Stimulated activated CD4-positive, alpha-beta T cell treated with anti-CD3 and anti-CD28 coated beads, Interleukin-1b, Interleukin-23, amount 100 ng/mL, for 48 hours (primary cell): Measurements from ENCODE around the gene CCL27.
"Not testable (repeated sequence)": the region's sequence is repeated elsewhere in the genome, so short reads cannot be mapped to it uniquely, and the experiment has no call there.

Experiments used
- DNase-seq: peaks from one replicate; pipeline ENCODE4 v3.0.0-alpha.2; 2020

Gene CCL27

DNA sequence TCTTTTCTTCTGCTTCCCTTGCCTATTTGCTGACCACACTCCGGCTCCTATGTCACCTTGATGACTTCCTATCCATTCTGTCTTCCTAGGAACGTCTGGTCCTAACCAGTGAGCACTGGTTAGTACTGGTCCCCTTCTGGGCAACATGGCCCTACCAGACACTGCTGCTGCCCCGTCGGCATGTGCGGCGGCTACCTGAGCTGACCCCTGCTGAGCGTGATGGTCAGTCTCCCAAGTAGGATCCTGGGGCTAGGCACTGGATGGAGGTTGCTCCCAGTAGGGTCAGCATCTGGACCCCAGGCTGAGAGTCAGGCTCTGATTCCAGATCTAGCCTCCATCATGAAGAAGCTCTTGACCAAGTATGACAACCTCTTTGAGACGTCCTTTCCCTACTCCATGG, 13.8 kb downstream of the CCL27 start:
- no peak for DNase-seq

DNA sequence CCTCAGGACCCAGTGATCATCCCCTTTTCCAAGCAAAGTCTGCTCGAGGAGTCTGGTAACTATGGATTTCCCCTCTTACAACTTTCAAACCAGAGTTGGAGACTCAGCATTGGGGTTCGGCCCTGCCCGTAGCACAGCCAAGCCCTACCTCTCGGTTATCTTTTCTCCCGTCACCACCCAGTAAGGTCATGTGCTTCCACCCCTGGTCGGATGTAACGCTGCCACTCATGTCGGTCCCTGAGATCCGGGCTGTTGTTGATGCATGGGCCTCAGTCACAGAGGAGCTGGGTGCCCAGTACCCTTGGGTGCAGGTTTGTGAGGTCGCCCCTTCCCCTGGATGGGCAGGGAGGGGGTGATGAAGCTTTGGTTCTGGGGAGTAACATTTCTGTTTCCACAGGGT, 14.8 kb downstream of the CCL27 start:
- DNase-seq: no peak

DNA sequence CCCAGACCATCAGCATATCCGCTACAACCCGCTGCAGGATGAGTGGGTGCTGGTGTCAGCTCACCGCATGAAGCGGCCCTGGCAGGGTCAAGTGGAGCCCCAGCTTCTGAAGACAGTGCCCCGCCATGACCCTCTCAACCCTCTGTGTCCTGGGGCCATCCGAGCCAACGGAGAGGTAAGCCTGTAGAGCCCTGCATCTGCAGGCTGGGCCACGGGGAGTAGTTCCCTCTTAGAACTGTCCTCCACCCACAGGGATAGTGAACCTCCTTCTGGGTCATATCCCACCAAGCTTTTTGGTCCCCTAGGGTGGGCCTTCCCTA, 15.4 kb downstream of the CCL27 start:
- DNase-seq: no peak

DNA sequence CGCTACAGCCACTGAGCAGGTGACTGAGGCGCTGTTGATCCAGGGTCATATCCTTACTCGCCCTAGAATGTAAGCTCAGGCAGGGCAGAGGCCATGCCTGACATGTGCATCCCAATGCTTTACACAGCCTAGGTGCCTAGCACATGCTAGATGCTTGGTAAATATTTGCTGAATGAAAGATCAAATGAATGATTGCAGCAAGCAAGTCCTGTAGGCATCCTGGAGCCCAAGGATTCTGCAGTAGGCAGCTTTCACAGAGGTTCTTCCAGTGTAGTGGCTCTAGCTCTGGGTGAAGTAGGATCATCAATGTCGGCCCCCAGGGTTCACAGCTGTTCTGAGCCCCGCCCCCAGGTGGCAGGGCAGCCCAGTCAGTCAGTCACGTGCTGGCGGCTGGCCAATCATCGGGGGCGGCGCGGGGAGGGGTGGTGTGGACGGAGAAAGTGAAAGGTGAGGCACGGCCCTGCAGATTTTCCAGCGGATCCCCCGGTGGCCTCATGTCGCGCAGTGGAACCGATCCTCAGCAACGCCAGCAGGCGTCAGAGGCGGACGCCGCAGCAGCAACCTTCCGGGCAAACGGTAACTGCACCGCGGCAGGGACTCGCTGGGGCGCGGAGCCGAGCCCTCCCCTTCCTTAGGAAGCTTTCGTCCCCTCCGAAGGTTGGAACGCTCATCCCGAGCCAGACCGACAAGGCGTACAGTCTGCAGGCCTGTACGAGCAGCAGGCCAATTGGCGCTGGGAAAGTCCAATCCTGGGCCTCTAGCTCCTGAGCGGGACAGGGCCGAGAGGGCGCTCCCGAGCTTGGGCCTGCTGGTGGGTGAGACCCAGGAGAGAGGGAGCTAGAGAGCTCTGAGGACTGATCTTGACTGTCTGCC, 16.0 kb downstream of the CCL27 start, which contains the start of gene GALT:
Gene GALT, plus strand, starts transcription at position 465 of the 873 bp plus-strand sequence. Its CDS starts 30 bp downstream, at position 495.
- DNase-seq: peak; percentile 97

DNA sequence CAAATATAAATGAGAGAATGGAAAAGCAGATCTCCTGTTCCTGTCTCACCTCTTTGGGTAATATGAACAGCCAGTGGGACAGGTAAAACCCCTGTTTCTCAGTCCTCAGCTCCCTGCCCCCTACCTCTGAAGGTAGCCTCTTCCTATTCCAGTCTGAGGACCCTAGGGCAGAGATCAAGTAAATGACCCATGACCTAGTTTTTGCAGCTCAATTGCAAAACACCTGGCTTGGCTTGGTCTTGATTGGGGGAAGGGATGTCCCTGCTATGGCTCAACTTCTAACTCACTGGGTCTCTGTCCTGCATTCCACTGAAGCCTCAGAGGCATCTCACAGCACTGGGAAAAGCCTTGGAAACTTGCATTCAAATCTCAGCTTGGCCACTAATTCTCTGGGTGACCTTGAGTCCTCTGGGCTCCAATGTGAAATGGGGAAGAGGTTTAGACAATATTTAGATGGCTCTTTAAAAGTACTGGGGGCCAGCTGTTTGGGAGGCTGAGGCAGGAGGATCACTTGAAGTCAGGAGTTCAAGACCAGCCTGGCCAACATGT, 17.6 kb downstream of the CCL27 start:
- DNase-seq: no peak

DNA sequence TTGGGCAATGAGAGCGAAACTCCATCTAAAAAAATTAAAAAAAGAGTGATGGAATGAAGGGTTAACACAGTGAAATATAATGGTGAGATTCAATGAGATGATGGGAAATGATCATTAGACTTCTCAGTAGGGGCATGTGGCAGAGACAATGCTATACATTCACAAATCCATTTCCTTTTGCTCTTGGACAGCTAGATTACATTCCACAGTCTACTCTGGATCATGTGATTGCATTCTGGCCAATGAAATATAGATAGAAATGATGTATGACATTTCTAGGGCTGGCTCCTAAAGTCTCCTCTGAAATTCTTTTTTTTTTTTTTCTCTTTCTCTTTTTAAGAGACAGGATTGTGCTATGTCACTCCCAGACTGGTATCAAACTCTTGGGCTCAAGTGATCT, 19.8 kb downstream of the CCL27 start:
- no peak for DNase-seq

DNA sequence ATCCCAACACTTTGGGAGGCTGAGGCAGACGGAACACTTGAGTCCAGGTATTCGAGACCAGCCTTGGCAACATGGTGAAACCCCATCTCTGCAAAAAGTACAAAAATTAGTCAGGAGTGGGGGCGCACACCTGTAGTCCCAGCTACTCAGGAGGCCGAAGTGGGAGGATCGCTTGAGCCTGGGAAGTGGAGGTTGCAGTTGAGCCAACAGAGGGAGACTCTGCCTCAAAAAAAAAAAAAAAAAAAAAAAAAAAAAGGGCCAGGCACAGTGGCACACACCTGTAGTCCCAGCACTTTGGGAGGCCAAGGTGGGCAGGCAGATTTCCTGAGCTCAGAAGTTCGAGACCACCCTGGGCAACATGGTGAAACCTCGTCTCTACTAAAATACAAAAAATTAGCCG, 23.1 kb downstream of the CCL27 start:
- not testable (repeated sequence) for DNase-seq

DNA sequence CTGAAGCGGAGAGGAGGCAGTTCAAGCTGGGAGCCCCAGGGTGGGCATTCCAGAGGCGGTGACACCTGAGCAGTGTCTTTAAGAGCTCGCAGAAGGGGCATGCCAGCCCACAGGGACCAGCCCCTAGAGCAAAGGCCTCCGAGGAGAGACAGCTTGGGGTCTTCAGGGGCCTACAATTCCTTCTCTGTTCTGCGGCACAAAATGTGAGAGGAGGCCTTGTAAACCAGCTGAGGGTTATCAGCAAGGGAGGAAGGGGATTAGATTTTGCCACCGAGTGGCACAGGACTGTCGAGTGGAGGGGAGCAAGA, 24.4 kb downstream of the CCL27 start:
- no peak for DNase-seq

DNA sequence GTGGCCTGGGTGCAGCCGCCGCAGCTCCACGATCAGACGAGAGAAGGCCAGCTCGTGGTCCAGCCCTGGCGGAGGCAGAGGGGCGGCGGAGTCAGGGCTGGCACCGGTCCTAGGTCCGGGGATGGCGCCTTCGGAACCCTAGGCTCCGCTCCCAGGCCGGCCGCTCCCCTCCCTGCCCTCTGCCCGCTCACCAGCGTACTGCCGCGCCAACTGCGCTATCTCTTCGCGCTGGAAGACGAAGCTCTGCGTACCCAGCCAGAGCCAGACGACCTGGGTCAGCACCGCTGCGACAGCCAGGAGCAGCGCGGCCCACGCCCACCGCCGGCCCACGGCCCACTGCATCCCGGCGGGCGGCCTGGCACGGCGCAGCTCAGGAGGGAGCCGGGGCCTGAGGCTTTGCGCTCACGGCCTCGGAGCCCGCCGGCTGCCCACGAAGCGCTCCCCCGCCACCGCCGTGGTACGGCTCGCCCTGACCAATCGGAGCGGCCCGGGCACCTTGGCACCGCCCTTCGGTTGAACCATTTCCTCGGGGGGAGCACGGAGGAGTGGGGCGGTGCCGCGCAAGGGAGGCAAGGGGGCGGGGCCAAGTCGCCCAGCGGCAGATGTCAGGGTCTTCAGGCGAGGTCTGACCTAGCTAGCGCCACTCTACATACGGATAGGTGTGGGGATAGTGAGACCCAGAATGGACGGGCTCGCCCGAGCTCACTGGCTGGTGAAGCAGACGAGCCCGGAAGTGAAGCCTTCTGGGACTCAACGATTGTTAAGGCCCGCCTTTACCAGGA, 24.9 kb downstream of the CCL27 start, which contains the start of gene SIGMAR1:
Gene SIGMAR1, minus strand, starts transcription at position 432 of the 782 bp plus-strand sequence. Its CDS starts 90 bp downstream, at position 342.
- DNase-seq: peak; percentile 91

DNA sequence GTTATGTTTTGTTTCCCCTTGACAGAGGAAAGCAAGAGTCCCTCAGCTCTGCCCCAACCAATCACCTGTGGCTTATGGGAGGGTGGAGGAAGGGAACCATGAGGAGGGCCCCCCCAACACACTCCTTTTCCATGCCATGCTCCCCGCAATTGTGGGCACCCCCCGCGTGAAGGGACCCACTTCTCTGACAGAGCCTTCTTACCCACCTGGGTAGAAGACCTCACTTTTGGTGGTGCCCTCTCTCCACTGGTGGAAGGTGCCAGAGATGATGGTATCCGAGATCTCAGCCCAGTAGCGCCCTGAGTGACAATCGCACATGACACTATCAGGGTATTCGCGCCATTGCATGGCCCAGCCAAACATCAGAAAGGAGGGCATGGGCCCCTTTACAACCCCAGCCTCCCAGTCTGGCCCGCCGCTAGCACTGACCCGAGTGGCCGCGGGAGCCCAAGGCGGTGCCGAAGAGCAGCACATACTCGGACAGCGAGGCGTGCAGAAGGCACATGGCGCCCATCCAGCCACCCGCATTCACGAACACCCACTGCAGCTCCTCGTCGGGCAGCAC, 25.6 kb downstream of the CCL27 start:
- no peak for DNase-seq

DNA sequence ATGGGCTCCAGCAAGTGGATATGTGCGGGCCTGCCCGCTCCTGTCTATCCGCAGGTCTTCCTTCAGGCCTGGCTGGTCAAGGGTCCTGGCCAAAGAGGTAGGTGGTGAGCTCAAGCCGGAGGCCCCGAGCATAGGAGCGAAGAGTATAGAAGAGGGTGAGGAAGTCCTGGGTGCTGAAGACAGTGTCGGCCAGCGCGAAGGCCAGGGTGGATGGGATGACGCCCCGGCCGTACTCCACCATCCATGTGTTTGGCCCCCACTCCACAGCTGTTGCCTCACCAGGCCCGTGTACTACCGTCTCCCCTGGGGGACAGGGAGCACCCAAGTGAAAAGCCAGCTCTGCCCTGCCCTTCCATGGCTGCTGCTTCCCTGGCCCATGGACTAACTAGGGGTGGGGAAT, 26.9 kb downstream of the CCL27 start:
- no peak for DNase-seq

DNA sequence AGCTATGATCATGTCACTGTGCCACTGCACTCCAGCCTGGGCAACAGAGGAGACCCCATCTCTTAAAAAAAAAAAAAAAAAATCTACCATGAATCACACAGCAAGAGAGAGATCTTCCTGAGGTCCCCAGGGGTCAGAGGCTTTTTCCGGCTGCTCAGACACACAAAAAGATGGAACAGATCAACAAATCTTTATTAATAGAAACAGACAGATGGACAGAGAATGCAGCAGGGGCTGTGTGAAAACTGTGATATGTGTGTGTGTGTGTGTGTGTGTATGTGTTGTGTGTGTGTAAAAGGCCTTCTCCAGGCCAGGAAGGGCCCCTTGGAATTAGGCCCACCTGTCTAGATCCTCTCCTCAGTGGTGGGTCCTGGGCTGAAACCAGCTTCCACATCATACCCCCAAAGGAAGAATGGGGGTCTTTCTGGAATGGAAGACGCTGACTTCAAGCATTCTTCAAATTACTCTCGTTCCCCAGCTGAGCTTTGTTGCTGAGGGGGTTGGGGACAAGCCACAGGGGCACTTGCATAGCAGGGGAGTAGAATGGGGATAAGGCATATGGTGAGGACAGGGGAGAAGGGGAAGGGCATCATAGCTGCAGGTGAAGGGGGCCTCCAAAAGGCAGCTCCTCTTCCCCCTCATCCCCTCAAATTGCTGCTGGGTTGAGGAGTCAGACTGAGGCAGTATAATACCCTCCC, 27.8 kb downstream of the CCL27 start:
- DNase-seq: no peak

DNA sequence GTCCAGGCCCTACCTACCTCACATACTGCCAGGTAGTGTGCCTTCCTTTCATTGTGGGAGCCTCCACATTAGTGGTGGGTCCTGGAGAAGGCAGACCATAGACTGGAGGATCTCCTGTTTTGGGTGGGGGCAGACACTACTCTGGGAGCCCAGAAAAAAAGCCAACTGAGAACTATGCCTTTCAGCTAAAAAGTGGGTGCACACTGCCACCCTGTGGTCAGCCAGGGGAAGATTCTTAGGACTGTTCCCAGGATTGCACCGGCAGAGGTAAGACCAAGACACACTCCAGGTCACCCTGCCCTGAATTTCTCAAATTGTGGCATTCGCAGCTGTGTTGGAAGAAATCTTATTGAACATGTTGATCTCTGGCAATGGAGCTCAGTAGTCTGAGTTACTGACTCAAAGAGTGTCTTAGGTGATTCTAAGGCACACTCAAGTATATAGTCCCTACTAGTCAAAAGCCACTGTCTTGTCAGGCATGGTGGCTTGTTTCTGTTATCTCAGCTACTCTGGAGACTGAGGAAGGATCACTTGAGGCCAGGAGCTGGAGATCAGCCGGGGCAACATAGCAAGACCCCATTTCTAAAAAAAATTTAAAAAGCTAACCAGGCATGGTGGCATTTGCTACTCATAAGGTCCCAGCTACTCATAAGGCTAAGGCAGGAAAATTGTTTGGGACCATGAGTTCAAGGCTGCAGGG, 28.5 kb downstream of the CCL27 start:
- peak; percentile 68 for DNase-seq

DNA sequence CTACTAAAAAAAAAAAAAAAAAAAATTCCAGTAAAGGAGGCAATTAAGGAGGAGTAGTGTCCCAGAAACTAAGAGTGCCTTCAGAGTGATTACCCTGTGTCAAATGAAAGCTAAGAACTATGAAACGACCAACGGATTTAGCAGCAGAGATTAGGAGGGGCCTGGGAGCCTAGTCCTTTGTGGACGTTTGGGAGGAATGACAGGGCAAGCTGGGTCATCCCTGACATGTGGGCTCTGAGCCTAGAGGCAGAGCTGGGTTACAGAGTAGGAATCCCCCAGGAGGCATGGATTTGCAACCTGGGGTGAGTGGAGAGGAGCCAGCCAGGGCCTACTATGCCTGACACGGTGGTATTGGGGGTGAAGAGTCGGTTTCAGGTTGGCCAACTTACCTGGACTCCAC, 29.3 kb downstream of the CCL27 start:
- DNase-seq: no peak

DNA sequence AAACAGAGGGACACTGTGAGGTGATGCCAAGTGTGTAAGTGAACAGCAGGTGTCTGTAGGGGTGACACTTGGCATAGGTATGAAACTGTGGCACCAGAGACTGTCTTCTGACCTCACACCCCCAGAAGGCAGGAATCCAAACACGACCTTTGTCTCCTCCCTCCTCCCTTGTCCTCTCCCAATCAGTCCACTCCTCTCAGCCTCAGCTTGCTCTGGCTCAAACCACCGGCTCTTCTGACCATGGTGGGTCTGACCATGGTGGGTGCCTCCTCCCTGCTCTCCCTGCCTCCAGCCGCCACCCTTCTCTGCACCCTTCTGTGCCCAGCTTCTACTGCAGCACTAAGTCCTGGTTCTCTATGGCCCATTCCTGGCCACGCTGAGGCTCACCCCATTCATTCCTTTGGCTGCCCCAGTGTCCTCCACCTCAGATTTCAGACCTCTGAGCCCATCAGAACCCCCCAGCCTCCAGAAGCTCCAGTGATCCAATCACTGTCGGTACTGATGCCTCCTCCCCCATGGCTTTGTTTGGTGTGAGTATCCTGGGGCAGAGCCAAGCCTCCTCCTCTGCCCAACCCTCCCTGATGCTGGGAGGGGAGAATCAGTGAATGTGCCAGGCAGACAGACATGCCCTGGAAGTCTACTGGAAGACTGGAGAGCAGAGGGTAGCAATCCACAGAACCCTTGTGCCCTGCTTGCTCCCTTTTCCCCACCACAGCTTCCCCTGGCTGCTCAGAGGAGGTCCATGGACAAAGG, 31.9 kb downstream of the CCL27 start:
- DNase-seq: no peak

DNA sequence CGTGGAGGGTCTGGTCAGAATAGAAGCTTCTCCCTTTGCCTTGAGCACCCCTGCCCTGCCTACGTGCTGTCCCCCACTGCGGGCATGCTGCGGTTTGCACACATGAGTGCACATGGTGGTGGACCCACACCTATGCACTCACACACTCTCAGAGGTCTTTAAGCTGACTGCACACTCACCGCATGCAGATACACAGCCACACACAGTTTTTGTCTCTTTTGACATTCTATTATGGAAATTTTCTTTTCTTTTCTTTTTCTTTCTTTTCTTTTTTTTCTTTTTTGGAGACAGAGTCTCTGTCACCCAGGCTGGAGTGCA, 33.0 kb downstream of the CCL27 start:
- no peak for DNase-seq

DNA sequence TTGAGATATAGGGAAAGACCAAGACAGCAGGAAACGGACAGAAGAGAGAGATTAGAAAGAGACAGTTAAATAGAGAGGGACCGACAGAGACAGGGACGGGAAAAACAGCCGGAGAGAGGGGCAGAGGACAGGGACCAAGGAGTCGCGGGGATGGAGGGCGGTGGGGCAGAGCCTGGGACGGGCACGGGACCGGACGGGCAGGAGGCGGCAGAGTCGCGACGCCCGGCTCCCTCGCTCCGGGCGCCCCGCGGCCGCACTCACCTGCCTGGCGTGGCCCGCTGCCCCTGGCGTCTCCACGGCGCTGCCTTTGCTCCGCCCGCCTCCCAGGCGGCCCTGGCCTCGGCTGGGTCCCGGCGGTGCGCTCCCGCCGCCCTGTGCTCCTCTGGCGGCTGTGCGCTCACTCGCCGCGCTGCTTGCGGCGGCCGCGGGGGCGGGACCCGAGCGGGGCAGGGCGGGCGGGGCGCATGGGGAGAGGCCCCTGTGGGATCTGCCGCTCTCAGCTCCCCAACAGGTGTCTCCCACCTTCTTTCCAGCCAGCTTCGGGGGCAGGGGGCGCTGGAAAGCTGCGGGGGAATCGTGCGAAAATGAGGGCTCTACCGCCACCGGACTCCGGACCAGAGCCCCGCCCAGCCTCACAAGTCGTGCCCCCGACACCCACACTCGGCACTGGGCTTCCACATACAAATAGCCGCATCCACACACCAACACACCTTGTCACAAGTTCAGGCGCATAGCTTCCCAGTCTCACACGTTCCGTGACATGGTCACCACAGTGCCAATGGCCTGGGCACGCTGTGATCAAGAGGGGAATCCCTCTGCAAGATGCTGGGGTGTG, 33.6 kb downstream of the CCL27 start, which contains the start of gene ARID3C:
Gene ARID3C, minus strand, starts transcription at position 411 of the 835 bp plus-strand sequence. CDS start 1,052 bp downstream, outside the sequence.
- DNase-seq: no peak

DNA sequence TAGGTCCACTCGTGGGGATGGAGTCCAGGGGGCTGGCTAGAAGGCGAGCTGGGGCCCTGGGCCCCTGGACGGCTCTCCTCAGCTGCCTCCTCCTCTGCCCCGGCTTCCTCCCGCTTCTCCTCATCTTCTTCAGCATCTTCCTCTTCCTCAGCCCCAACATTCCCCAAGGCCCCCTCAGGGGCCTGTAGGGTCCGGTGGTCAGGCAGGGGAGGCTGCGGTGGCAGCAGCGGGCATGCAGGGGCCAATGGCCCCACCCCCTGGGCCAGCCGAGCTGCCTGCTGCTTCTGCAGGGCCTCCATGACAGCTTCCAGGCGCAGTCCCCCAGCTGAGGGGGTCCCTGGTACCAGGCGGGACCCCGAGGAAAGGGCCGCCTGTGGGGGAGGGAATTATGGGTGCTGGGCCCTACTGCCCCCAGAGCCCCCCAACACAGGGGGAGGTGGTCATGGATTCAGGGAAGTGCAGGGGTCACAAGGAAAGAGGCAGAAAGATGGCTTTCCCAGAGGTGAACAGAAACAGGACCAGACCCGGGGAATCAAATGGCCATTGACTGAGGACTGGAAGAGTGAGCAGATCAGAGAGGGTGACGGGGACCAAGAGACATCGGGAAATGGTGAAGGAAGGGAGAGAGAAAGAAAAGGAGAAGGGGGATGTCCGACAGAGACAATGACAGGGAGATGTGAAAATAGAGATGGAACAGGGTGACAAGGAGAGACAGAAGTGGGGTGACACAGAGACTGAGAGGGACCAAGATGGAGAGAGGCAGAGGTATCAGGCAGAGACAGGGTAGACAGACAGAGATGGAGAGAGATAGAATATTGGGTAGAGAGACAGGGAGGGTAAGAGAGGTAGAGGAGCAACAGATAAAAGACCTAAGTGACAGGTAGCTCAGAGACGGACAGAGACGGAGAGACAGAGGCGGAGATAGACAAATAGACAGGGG, 34.5 kb downstream of the CCL27 start:
- no peak for DNase-seq

DNA sequence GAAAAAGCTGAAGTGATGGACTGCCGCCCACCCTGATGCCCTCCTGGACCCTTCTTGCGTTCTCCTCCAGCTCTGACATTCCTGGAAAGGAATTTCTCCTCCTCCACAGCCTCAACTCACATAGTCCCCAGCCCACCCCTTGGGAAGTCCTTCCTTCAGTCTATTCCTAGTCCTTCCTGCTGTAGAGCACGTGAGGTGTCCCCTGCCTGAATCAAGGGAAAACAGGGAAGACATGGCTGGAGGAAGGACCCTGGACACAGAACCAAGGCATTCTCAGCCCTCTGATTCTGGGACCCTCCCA, 37.3 kb downstream of the CCL27 start:
- DNase-seq: no peak
